Neuron (in vitro differentiated cells): ENCODE data around the gene MRRF.
A peak's percentile ranks its signal among the peaks of the same experiment; 100 is the strongest.

Experiments
- H2AFZ ChIP-seq: one replicate; pipeline ENCODE4 v1.6.1; 2013; ENCODE audit warnings: low read depth, mild to moderate bottlenecking, inconsistent platforms, low read length, moderate library complexity
- H3K27me3 ChIP-seq: one replicate; pipeline ENCODE4 v1.6.1; 2013; ENCODE audit warnings: low read length; ENCODE audit not compliant: insufficient read depth
- H3K36me3 ChIP-seq: one replicate; pipeline ENCODE4 v1.6.1; 2013; ENCODE audit warnings: low read length; ENCODE audit not compliant: insufficient read depth
- H3K4me1 ChIP-seq: one replicate; pipeline ENCODE4 v1.6.1; 2013; ENCODE audit warnings: low read length; ENCODE audit not compliant: insufficient read depth
- H3K4me3 ChIP-seq: 2 replicates; pipeline ENCODE4 v1.5.1; 2013; ENCODE audit warnings: mild to moderate bottlenecking, low read length, moderate library complexity
- H3K9me3 ChIP-seq: one replicate; pipeline ENCODE4 v1.6.1; 2013; ENCODE audit warnings: low read length

The MRRF gene

DNA sequence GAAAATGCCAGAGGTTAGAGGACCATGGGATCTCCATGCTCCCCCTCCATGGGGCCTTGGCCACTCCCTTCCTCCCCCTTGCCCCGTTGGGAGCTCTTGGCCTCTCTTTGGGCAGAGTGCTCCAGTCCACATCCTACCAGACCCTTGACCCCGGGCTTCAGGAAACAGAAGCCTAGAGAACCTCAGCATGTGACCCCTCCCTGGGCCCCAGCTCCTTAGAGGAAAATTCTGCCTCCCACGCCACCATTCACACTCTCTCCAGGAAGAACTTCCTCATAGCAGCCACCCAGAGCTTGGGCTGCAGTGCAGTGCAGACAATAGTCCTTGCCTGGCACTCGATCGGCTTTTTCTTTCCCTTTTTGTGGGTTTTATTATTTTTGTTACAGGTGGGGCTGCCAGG lies 41.9 kb upstream of the MRRF start:
- peaks cover 99% of the 10 kb centered on the region for H3K27me3 ChIP-seq
- no peaks in the 10 kb centered on the region for H3K36me3 ChIP-seq
- H3K4me3 ChIP-seq, result no peak overlapping the region
- H3K9me3 ChIP-seq, result no peaks in the 10 kb centered on the region
- no peak overlapping the region for H2AFZ ChIP-seq
- peaks cover 12% of the 10 kb centered on the region for H3K4me1 ChIP-seq

DNA sequence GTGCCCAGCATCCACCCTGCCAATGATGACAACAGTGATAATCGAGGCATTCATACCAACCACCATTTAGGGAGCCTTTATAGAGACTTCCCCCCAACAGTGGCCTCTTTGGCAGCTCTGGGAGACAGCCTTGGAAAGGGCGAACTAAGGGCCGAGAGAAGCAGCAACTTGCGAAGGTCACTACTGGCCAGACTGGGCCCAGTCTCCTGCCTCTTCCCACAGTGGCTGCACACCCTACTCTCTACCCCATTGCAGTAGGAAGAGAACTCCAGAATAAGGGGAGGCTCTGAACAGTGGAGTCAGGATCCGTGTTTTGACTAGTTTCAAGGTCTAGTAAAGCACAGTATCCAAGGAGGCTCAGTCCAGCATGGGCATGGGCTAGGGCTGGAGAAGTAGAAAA lies 41.2 kb upstream of the MRRF start:
- no peaks in the 10 kb centered on the region for H3K9me3 ChIP-seq

GRCh38 chr9:122225312-122226141 lies 39.2 kb upstream of the MRRF start:
- no peak overlapping the region for H3K4me3 ChIP-seq
- H3K27me3 ChIP-seq, result peaks cover 96% of the 10 kb centered on the region
- no peak overlapping the region for H2AFZ ChIP-seq
- H3K4me1 ChIP-seq, result peaks cover 16% of the 10 kb centered on the region
- no peaks in the 10 kb centered on the region for H3K36me3 ChIP-seq
- H3K9me3 ChIP-seq, result no peaks in the 10 kb centered on the region

More for the DNA sequence above, 41.2 kb upstream of the MRRF start:
- no peaks in the 10 kb centered on the region for H3K36me3 ChIP-seq
- no peak overlapping the region for H3K4me3 ChIP-seq
- no peak overlapping the region for H2AFZ ChIP-seq
- H3K4me1 ChIP-seq, result peaks cover 17% of the 10 kb centered on the region
- H3K27me3 ChIP-seq, result peaks cover 97% of the 10 kb centered on the region

GRCh38 chr9:122226142-122226757 lies 38.4 kb upstream of the MRRF start:
- H3K4me1 ChIP-seq, result peaks cover 15% of the 10 kb centered on the region
- peaks cover 96% of the 10 kb centered on the region for H3K27me3 ChIP-seq
- no peaks in the 10 kb centered on the region for H3K9me3 ChIP-seq
- H3K36me3 ChIP-seq, result no peaks in the 10 kb centered on the region
- H2AFZ ChIP-seq, result no peak overlapping the region
- H3K4me3 ChIP-seq, result no peak overlapping the region

DNA sequence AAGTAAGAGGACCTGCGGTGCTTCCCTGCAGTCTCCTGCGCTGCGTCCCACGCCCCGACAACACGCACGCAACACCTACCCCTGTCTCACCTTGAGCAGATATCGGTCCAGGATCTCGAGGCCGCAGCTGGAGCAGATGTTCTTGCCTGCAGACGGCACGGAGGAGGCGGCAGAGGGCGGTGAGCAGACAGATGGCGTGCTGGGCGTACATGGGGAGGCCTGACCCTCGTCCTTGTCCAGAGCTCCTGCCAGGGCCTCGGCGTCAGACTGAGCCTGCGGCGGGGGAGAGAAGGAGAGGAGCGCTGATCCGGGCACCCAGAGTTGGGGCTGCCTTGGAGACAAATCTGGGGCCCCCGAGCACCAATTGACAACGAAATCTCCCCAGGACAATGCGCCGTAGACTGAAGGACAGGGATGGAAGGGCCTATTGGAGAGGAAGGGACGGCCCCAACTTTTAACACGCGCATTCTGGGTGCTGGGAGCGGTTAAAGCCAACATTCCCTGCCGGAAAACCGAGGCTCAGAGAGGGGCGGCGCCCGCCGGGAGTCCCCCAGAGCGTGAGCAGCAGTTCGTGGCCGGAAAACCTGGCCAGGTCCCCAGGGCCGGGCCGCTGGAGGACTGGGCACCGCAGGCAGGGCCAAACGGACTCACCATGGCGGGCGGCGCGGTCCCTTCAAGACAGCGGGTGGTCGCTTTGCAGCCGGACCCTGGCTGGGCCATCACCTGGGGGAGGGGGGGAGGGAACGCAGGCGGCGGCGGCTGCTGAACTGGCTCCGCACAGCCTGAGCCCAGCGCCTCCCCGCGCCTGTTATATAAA lies 37.7 kb upstream of the MRRF start:
- Histone ChIP-seq H2AFZ (no peak overlapping the region), H3K9me3 (no peaks in the 10 kb centered on the region), H3K4me3 (no peak overlapping the region), H3K27me3 (peaks cover 96% of the 10 kb centered on the region), H3K4me1 (peaks cover 13% of the 10 kb centered on the region), H3K36me3 (no peaks in the 10 kb centered on the region)

- no peak overlapping the region for H2AFZ ChIP-seq
- H3K4me3 ChIP-seq, result no peak overlapping the region
- peaks cover 95% of the 10 kb centered on the region for H3K27me3 ChIP-seq
- H3K4me1 ChIP-seq, result peaks cover 13% of the 10 kb centered on the region
- H3K36me3 ChIP-seq, result no peaks in the 10 kb centered on the region
- no peaks in the 10 kb centered on the region for H3K9me3 ChIP-seq
Observed at GRCh38 chr9:122227575-122227900, 37.1 kb upstream of the MRRF start.

- peaks cover 94% of the 10 kb centered on the region for H3K27me3 ChIP-seq
- H3K4me1 ChIP-seq, result peaks cover 13% of the 10 kb centered on the region
- no peaks in the 10 kb centered on the region for H3K36me3 ChIP-seq
- peak overlapping the region; percentile 8 for H3K4me3 ChIP-seq
- no peaks in the 10 kb centered on the region for H3K9me3 ChIP-seq
- H2AFZ ChIP-seq, result peak overlapping the region; percentile 49
Observed at GRCh38 chr9:122228191-122228567, 36.5 kb upstream of the MRRF start.

DNA sequence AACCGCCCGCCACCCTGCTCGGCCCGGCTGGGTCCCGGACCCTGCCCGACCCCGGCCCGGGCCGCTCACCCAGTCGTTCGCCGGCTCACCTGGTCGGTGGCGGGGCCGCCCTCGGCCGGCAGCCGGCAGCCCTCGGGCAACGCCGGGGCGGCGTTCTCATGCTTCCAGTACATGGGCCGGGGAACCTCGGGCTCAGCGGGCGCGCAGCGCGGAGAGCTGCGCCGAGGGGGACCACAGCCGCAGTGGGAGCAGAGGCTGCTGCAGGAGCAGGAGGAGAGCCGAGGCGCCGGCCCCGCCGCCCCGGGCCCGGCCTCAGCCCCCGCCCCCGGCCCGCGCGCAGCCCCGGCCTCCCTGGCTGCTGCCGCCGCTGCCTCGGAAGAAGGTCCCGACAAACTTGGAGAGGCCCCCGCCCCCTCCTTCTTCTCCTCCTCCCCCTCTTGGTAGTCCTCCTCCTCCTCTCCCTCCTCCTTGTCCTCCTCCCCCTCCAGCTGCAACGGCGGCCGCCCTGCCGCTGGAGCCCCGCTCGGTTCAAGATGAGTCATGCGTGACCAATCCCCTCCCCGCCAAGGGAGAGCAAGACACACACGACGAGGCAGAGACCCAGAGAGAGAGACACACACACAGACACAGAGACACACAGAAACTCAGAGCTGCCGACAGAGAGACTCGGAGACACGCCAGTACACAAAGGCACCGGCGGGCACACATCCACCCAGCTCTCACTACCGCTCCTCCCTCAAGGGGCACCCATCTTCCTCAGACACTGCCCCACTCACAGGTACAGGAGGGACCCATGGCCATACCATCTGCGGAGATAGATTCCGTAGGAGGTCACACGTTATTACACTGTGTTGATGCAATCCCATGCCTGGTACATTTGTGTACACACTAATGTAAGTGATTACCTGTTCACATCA lies 35.9 kb upstream of the MRRF start, which contains the start of gene LHX6:
Gene LHX6 (minus strand): TSS at position 390 of the 917 bp plus-strand sequence. CDS start 217 bp downstream, at position 173.
- Histone ChIP-seq H3K4me1 (peaks cover 13% of the 10 kb centered on the region), H2AFZ (peak within 1 kb of the TSS; percentile 49), H3K4me3 (peak within 1 kb of the TSS; percentile 8), H3K36me3 (no peaks in the 10 kb centered on the region), H3K9me3 (no peaks in the 10 kb centered on the region), H3K27me3 (peaks cover 93% of the 10 kb centered on the region)

DNA sequence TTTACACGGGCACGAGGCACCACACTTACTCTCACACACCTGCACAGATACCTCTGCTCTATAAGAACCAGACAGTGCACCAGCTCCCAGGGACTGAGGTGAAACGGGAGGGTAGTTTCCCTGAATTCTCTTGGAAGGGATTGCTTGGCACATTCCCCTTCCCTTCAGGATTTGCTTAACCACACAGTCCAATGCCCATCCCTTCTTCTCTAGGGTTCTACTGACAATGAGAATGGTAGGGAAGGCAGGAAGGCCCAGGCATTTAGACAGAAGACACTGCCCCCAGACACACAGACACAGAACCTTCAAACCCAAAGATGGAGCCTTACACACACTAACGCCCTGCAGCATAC lies 35.2 kb upstream of the MRRF start:
- Histone ChIP-seq H3K4me1 (peaks cover 13% of the 10 kb centered on the region), H3K4me3 (no peak overlapping the region), H3K27me3 (peaks cover 93% of the 10 kb centered on the region), H2AFZ (no peak overlapping the region), H3K36me3 (no peaks in the 10 kb centered on the region), H3K9me3 (no peaks in the 10 kb centered on the region)

DNA sequence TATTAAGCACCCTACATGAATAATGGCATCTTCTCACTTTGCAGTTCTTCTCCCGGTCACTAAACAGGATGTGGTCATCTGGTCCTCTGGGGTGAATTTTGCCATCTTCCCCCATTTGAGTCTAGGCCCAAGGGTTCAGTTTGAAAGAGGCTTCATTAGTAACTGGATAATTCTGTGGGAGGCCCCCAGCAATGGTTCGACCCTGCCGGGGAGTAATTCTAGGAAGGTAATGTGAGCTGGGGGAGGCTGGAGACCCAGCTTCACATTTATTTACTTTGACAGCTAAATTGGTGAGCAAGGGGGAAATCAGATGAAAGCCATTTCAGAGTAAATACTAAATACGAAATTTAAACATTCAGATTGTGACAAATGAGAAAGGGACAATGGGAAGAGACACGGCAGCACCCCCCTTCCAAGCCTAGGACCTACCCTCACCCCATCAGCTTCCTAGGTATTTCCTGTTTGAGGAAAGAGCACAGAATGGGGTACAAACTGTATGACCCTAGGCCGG lies 31.8 kb upstream of the MRRF start:
- peaks cover 64% of the 10 kb centered on the region for H3K27me3 ChIP-seq
- no peaks in the 10 kb centered on the region for H3K36me3 ChIP-seq
- no peak overlapping the region for H3K4me3 ChIP-seq
- H3K4me1 ChIP-seq, result peaks cover 7% of the 10 kb centered on the region
- H2AFZ ChIP-seq, result no peak overlapping the region
- H3K9me3 ChIP-seq, result no peaks in the 10 kb centered on the region

GRCh38 chr9:122234022-122234748 lies 30.5 kb upstream of the MRRF start:
- peaks cover 53% of the 10 kb centered on the region for H3K27me3 ChIP-seq
- no peak overlapping the region for H2AFZ ChIP-seq

GRCh38 chr9:122236681-122237080 lies 28.0 kb upstream of the MRRF start:
- H2AFZ ChIP-seq, result no peak overlapping the region
- peaks cover 28% of the 10 kb centered on the region for H3K27me3 ChIP-seq
- H3K4me3 ChIP-seq, result no peak overlapping the region
- peaks cover 19% of the 10 kb centered on the region for H3K36me3 ChIP-seq
- H3K4me1 ChIP-seq, result no peaks in the 10 kb centered on the region
- no peaks in the 10 kb centered on the region for H3K9me3 ChIP-seq

More at GRCh38 chr9:122234022-122234748, 30.5 kb upstream of the MRRF start:
- no peaks in the 10 kb centered on the region for H3K36me3 ChIP-seq
- H3K4me3 ChIP-seq, result no peak overlapping the region
- no peaks in the 10 kb centered on the region for H3K9me3 ChIP-seq
- no peaks in the 10 kb centered on the region for H3K4me1 ChIP-seq
